OCI-LY7 (cell line): ENCODE measurements around the gene C11orf58. TPM values are rescaled to one million over a fixed set of nuclear protein-coding genes. Genes with fewer than 3 reads are reported as not detected.

Experiments
- BruUV-seq: library from RNA; stranded (reverse); fragments of 400-500 nt; replicated peaks from 2 replicates; lab custom pipeline; 2021; lab: Mats Ljungman, UMichigan
- CTCF ChIA-PET: fragments of 300-600 bp; sonication (Branson Sonifier 250); formaldehyde crosslinking; loops from one replicate; lab custom pipeline; 2022; ENCODE audit warnings: antibody characterized with exemption; ENCODE audit not compliant: unreplicated experiment; lab: Charles Lee
- POLR2A ChIA-PET: fragments of 300-600 bp; sonication (Branson Sonifier 250); formaldehyde crosslinking; loops from one replicate; lab custom pipeline; 2022; ENCODE audit warnings: antibody characterized with exemption; lab: Charles Lee
- DNase-seq: peaks from one replicate; pipeline ENCODE4 v3.0.0-alpha.2; 2015; ENCODE audit warnings: low spot score
- H2AFZ ChIP-seq: fragments of 200-600 bp; sonication (generic), shearing (Covaris generic); 2 replicates; pipeline ENCODE4 v1.6.1; 2014; ENCODE audit warnings: mild to moderate bottlenecking, antibody characterized with exemption, low read length, moderate library complexity
- H3K27ac ChIP-seq: fragments of 200-600 bp; sonication (generic); 2 replicates; pipeline ENCODE4 v1.5.1; 2014; ENCODE audit warnings: mixed run types, low read depth, mild to moderate bottlenecking, moderate library complexity, low read length, inconsistent platforms; ENCODE audit not compliant: poor library complexity, severe bottlenecking
- H3K36me3 ChIP-seq: fragments of 200-600 bp; sonication (generic); 2 replicates; pipeline ENCODE4 v1.6.1; 2014; ENCODE audit warnings: mild to moderate bottlenecking, antibody characterized with exemption, low read length, moderate library complexity, mixed read lengths; ENCODE audit not compliant: insufficient read depth
- H3K4me1 ChIP-seq: fragments of 200-600 bp; sonication (generic); 2 replicates; pipeline ENCODE4 v1.5.1; 2014; ENCODE audit warnings: mild to moderate bottlenecking, low read length; ENCODE audit not compliant: insufficient read depth, poor library complexity, severe bottlenecking
- H3K4me2 ChIP-seq: fragments of 200-600 bp; sonication (generic); 2 replicates; pipeline ENCODE4 v1.6.1; 2014; ENCODE audit warnings: mild to moderate bottlenecking, low read length
- H3K4me3 ChIP-seq: fragments of 200-600 bp; sonication (generic); 2 replicates; pipeline ENCODE4 v1.5.1; 2014; ENCODE audit warnings: mild to moderate bottlenecking, low read depth, low read length; ENCODE audit not compliant: poor library complexity, severe bottlenecking
- H3K79me2 ChIP-seq: fragments of 200-600 bp; sonication (generic); 2 replicates; pipeline ENCODE4 v1.6.1; 2016; ENCODE audit warnings: low read depth, mild to moderate bottlenecking, low read length, moderate library complexity, mixed read lengths; ENCODE audit not compliant: insufficient read depth
- H3K9me2 ChIP-seq: fragments of 200-600 bp; sonication (generic); 2 replicates; pipeline ENCODE4 v1.6.1; 2016; ENCODE audit warnings: mild to moderate bottlenecking, low read length, mixed read lengths; ENCODE audit not compliant: insufficient read depth
- H3K9me3 ChIP-seq: fragments of 200-600 bp; sonication (generic); 2 replicates; pipeline ENCODE4 v1.6.1; 2014; ENCODE audit warnings: mild to moderate bottlenecking, mixed run types, low read length, mixed read lengths
- H4K20me1 ChIP-seq: fragments of 200-600 bp; sonication (generic); 2 replicates; pipeline ENCODE4 v1.6.1; 2014; ENCODE audit warnings: mild to moderate bottlenecking, antibody characterized with exemption, low read length, moderate library complexity, mixed read lengths; ENCODE audit not compliant: insufficient read depth
- CTCF ChIP-seq: fragments of 200-600 bp; sonication (generic); conservative IDR thresholded peaks from 2 replicates; pipeline ENCODE4 v1.5.1; 2014; ENCODE audit warnings: mild to moderate bottlenecking, antibody characterized with exemption, low read length, moderate library complexity, mixed read lengths
- EZH2phosphoT487 ChIP-seq: fragments of 200-600 bp; sonication (generic); IDR thresholded peaks from 2 replicates; pipeline ENCODE4 v1.6.1; 2018; ENCODE audit warnings: low read depth, borderline replicate concordance, mild to moderate bottlenecking, mixed run types, antibody characterized with exemption, low read length, moderate library complexity, mixed read lengths
- intact Hi-C: fragments of 100-400 bp; cut with micrococcal nuclease; formaldehyde crosslinking; loops from one replicate; pipeline ENCODE4 v1.10.0; 2022; ENCODE audit not compliant: unreplicated experiment
- total RNA-seq, 2 experiments: library from RNA; depleted of rRNA in 1 of 2; stranded (reverse); fragments of >200 nt in 1 of 2; shearing (Covaris generic) in 1 of 2; gene quantifications; 2 replicates each; pipeline ENCODE4 v1.2.3, GENCODE V29; 2014 to 2022

The C11orf58 gene
- total RNA-seq, 2 experiments from 2014 or later: 118 to 146 TPM

- ChIA-PET CTCF (no interaction called here), POLR2A (interaction anchor here (1.2 to 1.4 kb wide), 2 partner anchors 12 to 16 kb away, joined by 3 to 4 read pairs; partner anchors contain the start of gene C11orf58)
- intact Hi-C loops: no loop called here
- no peak overlapping the region for H2AFZ ChIP-seq
- peaks cover 36% of the 10 kb centered on the region for H3K79me2 ChIP-seq
- no peak for TF ChIP-seq CTCF
- no peak for TF ChIP-seq EZH2phosphoT487
- H3K9me2 ChIP-seq: no peaks in the 10 kb centered on the region
- BruUV-seq: no TSS peak
- H3K9me3 ChIP-seq: peaks cover 3% of the 10 kb centered on the region; the same call in 1 of the 2 replicates
- peaks cover 100% of the 10 kb centered on the region for H3K36me3 ChIP-seq
- H3K4me3 ChIP-seq: no peak overlapping the region
- no peak for DNase-seq
- no peak overlapping the region for H3K27ac ChIP-seq
- peaks cover 14% of the 10 kb centered on the region; the same call in 1 of the 2 replicates for H4K20me1 ChIP-seq
- H3K4me1 ChIP-seq: no peaks in the 10 kb centered on the region
- H3K4me2 ChIP-seq: no peak overlapping the region
Observed at GRCh38 chr11:16750417-16750816, 12.0 kb downstream of the C11orf58 start.

- CTCF ChIA-PET: no interaction called here
- intact Hi-C loops: no loop called here
Observed at GRCh38 chr11:16758382-16759024, 20.1 kb downstream of the C11orf58 start.

More at GRCh38 chr11:16758382-16759024, 20.1 kb downstream of the C11orf58 start:
- H3K9me2 ChIP-seq: no peaks in the 10 kb centered on the region
- no peak overlapping the region for H3K27ac ChIP-seq
- H3K4me2 ChIP-seq: no peak overlapping the region
- no TSS peak for BruUV-seq
- no peaks in the 10 kb centered on the region for H3K9me3 ChIP-seq
- H3K4me1 ChIP-seq: no peaks in the 10 kb centered on the region
- POLR2A ChIA-PET: no interaction called here
- no peak overlapping the region for H3K4me3 ChIP-seq
- no peak overlapping the region for H2AFZ ChIP-seq
- TF ChIP-seq CTCF (no peak), EZH2phosphoT487 (no peak)
- H3K79me2 ChIP-seq: no peaks in the 10 kb centered on the region
- DNase-seq: no peak
- peaks cover 64% of the 10 kb centered on the region for H3K36me3 ChIP-seq
- H4K20me1 ChIP-seq: no peaks in the 10 kb centered on the region; the same call in 1 of the 2 replicates
